Brain microvascular endothelial cell (primary cell): ENCODE data around the gene CEP104.

Experiments used
- DNase-seq: peaks from one replicate; pipeline ENCODE4 v3.0.0-alpha.2; 2020
- H3K27ac ChIP-seq: fragments of 250-450 bp; sonication (Bioruptor Pico); 2 replicates; pipeline ENCODE4 v1.5.1; 2020; ENCODE audit warnings: mild to moderate bottlenecking, moderate library complexity
- H3K27me3 ChIP-seq: fragments of 250-450 bp; sonication (Bioruptor Pico); replicated peaks from 2 replicates; pipeline ENCODE4 v1.5.1; 2020; ENCODE audit warnings: mild to moderate bottlenecking
- H3K36me3 ChIP-seq: fragments of 250-450 bp; sonication (Bioruptor Pico); replicated peaks from 2 replicates; pipeline ENCODE4 v1.5.1; 2020; ENCODE audit warnings: mild to moderate bottlenecking
- H3K4me3 ChIP-seq: 2 replicates; pipeline ENCODE4 v1.5.1; 2011; ENCODE audit warnings: low read depth, mild to moderate bottlenecking, control low read depth, low read length, moderate library complexity
- CTCF ChIP-seq: IDR thresholded peaks from 2 replicates; pipeline ENCODE4 v1.5.1; 2011; ENCODE audit warnings: low read depth, mild to moderate bottlenecking, moderate library complexity, low read length, control low read depth, inconsistent platforms; ENCODE audit errors: missing control alignments
- in situ Hi-C: cut with HindIII; loops from 2 replicates; pipeline ENCODE4 v1.10.0; 2017; ENCODE audit warnings: low sequenced_read_pairs, low pct_ligation_motif_present

Gene CEP104

GRCh38 chr1:3785045-3785444 is 72.0 kb downstream of the CEP104 start:
- H3K36me3 ChIP-seq: peaks cover 55% of the 10 kb centered on the region
- no peak for TF ChIP-seq CTCF
- no peak for DNase-seq
- no peaks in the 10 kb centered on the region for H3K27me3 ChIP-seq
- in situ Hi-C loops: no loop called here
- H3K27ac ChIP-seq: no peak overlapping the region
- H3K4me3 ChIP-seq: no peak overlapping the region

- H3K27ac ChIP-seq: no peak overlapping the region
- H3K4me3 ChIP-seq: no peak overlapping the region
- H3K36me3 ChIP-seq: peaks cover 64% of the 10 kb centered on the region
- in situ Hi-C loops: no loop called here
- no peak for TF ChIP-seq CTCF
- DNase-seq: no peak
- H3K27me3 ChIP-seq: no peaks in the 10 kb centered on the region
Measured at GRCh38 chr1:3783651-3784474, 73.1 kb downstream of the CEP104 start.

- in situ Hi-C loops: no loop called here
- H3K36me3 ChIP-seq: peaks cover 51% of the 10 kb centered on the region
- no peak for TF ChIP-seq CTCF
Measured at GRCh38 chr1:3780901-3781300, 76.1 kb downstream of the CEP104 start.

GRCh38 chr1:3779912-3780416 is 77.0 kb downstream of the CEP104 start:
- in situ Hi-C loops: no loop called here
- no peaks in the 10 kb centered on the region for H3K27me3 ChIP-seq
- no peak for TF ChIP-seq CTCF
- peaks cover 44% of the 10 kb centered on the region for H3K36me3 ChIP-seq
- no peak overlapping the region for H3K27ac ChIP-seq
- DNase-seq: no peak
- no peak overlapping the region for H3K4me3 ChIP-seq

More at GRCh38 chr1:3780901-3781300, 76.1 kb downstream of the CEP104 start:
- Histone ChIP-seq H3K27ac (no peak overlapping the region), H3K4me3 (no peak overlapping the region), H3K27me3 (no peaks in the 10 kb centered on the region)
- DNase-seq: no peak

GRCh38 chr1:3779265-3779911 is 77.6 kb downstream of the CEP104 start:
- DNase-seq: no peak
- no peak overlapping the region for H3K27ac ChIP-seq
- no peak for TF ChIP-seq CTCF
- peaks cover 38% of the 10 kb centered on the region for H3K36me3 ChIP-seq
- no peaks in the 10 kb centered on the region for H3K27me3 ChIP-seq
- in situ Hi-C loops: no loop called here
- H3K4me3 ChIP-seq: no peak overlapping the region
